HG03575 (cell line): Measurements from ENCODE around the gene HBA2.
"Not testable (repeated sequence)": the region's sequence is repeated elsewhere in the genome, so short reads cannot be mapped to it uniquely, and the experiment has no call there.

Experiments
- ATAC-seq: cut with Tn5 transposase; IDR thresholded peaks from one replicate; pipeline ENCODE4 v1.9.1; 2021; ENCODE audit not compliant: unreplicated experiment, insufficient number of reproducible peaks, low FRiP score; ENCODE audit errors: extremely low read depth

Gene HBA2

GRCh38 chr16:185213-185612 lies 12.5 kb downstream of the HBA2 start:
- ATAC-seq, result no peak

GRCh38 chr16:185691-186090 lies 13.0 kb downstream of the HBA2 start:
- ATAC-seq, result no peak

GRCh38 chr16:187330-187729 lies 14.7 kb downstream of the HBA2 start:
- ATAC-seq, result no peak

GRCh38 chr16:188674-189073 lies 16.0 kb downstream of the HBA2 start:
- no peak for ATAC-seq

- no peak for ATAC-seq
These were observed 17.0 kb downstream of the HBA2 start for GRCh38 chr16:189604-190186.

- ATAC-seq, result no peak
These were observed 19.2 kb downstream of the HBA2 start for GRCh38 chr16:191831-192230.

- ATAC-seq, result no peak
These were observed 20.0 kb downstream of the HBA2 start for GRCh38 chr16:192686-193085.

GRCh38 chr16:193441-193840 lies 20.8 kb downstream of the HBA2 start:
- ATAC-seq, result no peak

GRCh38 chr16:194516-194915 lies 21.8 kb downstream of the HBA2 start:
- ATAC-seq, result no peak

- no peak for ATAC-seq
These were observed 27.7 kb downstream of the HBA2 start for GRCh38 chr16:200388-200787.

- ATAC-seq, result no peak
These were observed 30.6 kb downstream of the HBA2 start for GRCh38 chr16:203246-203645.

- ATAC-seq, result not testable (repeated sequence)
These were observed 31.4 kb downstream of the HBA2 start for GRCh38 chr16:204046-204445.

GRCh38 chr16:209359-209758 lies 36.7 kb downstream of the HBA2 start:
- ATAC-seq, result not testable (repeated sequence)

GRCh38 chr16:211631-212180 lies 39.0 kb downstream of the HBA2 start:
- not testable (repeated sequence) for ATAC-seq

- no peak for ATAC-seq
These were observed 40.3 kb downstream of the HBA2 start for GRCh38 chr16:212999-213398.

GRCh38 chr16:220021-220420 lies 47.3 kb downstream of the HBA2 start:
- no peak for ATAC-seq
